Upper lobe of right lung (tissue), 1 donor: ENCODE results near the gene TSGA10. TPM values are rescaled to one million over a fixed set of nuclear protein-coding genes. Genes with fewer than 3 reads are reported as not detected.

Experiments used
- ATAC-seq: fragments of 200-7000 bp; cut with Tn5 transposase; one replicate; pipeline ENCODE4 v1.9.1; 2020; ENCODE audit warnings: mild to moderate bottlenecking, moderate library complexity
- DNase-seq: peaks from one replicate; pipeline ENCODE4 v3.0.0-alpha.2; 2020
- H3K27ac ChIP-seq: fragments of 200-600 bp; one replicate; pipeline ENCODE4 v1.8.0; 2022
- H3K27me3 ChIP-seq: fragments of 200-600 bp; one replicate; pipeline ENCODE4 v1.8.0; 2022; ENCODE audit warnings: mild to moderate bottlenecking
- H3K36me3 ChIP-seq: fragments of 200-600 bp; one replicate; pipeline ENCODE4 v1.8.0; 2022
- H3K4me1 ChIP-seq: fragments of 200-600 bp; one replicate; pipeline ENCODE4 v1.8.0; 2022
- H3K4me3 ChIP-seq: fragments of 200-600 bp; one replicate; pipeline ENCODE4 v1.8.0; 2022; ENCODE audit warnings: mild to moderate bottlenecking
- H3K9me3 ChIP-seq: fragments of 200-600 bp; one replicate; pipeline ENCODE4 v1.8.0; 2022
- intact Hi-C: fragments of 100-400 bp; cut with DNase I; formaldehyde crosslinking; loops from one replicate; pipeline ENCODE4 v1.11.0; 2022
- total RNA-seq: library from RNA; stranded (reverse); fragmentation: NEBNext Ultra II Directional; extraction: Animal tissue kit (Norgen Biotek cat#: 25700); gene quantifications from one replicate; pipeline ENCODE4 v1.2.1, GENCODE V29; 2021
- TF ChIP-seq, protein P1 (sequence below): fragments of 200-600 bp; IDR thresholded peaks from one replicate; pipeline ENCODE4 v1.8.0; 2022; ENCODE audit warnings: antibody characterized with exemption
- donor health status: DM: no; HTN: yes; CAD: no; lungs with severe emphysema.

The TSGA10 gene
- total RNA-seq, 1 donor from 2014 or later: 7.6 TPM

GRCh38 chr2:98952966-98953365 is 201.8 kb downstream of the TSGA10 start:
- Histone ChIP-seq H3K4me3 (no peak overlapping the region), H3K4me1 (no peaks in the 10 kb centered on the region), H3K36me3 (no peaks in the 10 kb centered on the region), H3K27me3 (peaks cover 10% of the 10 kb centered on the region), H3K9me3 (no peaks in the 10 kb centered on the region), H3K27ac (no peak overlapping the region)
- intact Hi-C loops: no loop called here
- ATAC-seq: no peak
- DNase-seq: no peak
- TF ChIP-seq, protein P1, sequence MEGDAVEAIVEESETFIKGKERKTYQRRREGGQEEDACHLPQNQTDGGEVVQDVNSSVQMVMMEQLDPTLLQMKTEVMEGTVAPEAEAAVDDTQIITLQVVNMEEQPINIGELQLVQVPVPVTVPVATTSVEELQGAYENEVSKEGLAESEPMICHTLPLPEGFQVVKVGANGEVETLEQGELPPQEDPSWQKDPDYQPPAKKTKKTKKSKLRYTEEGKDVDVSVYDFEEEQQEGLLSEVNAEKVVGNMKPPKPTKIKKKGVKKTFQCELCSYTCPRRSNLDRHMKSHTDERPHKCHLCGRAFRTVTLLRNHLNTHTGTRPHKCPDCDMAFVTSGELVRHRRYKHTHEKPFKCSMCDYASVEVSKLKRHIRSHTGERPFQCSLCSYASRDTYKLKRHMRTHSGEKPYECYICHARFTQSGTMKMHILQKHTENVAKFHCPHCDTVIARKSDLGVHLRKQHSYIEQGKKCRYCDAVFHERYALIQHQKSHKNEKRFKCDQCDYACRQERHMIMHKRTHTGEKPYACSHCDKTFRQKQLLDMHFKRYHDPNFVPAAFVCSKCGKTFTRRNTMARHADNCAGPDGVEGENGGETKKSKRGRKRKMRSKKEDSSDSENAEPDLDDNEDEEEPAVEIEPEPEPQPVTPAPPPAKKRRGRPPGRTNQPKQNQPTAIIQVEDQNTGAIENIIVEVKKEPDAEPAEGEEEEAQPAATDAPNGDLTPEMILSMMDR: no peak

DNA sequence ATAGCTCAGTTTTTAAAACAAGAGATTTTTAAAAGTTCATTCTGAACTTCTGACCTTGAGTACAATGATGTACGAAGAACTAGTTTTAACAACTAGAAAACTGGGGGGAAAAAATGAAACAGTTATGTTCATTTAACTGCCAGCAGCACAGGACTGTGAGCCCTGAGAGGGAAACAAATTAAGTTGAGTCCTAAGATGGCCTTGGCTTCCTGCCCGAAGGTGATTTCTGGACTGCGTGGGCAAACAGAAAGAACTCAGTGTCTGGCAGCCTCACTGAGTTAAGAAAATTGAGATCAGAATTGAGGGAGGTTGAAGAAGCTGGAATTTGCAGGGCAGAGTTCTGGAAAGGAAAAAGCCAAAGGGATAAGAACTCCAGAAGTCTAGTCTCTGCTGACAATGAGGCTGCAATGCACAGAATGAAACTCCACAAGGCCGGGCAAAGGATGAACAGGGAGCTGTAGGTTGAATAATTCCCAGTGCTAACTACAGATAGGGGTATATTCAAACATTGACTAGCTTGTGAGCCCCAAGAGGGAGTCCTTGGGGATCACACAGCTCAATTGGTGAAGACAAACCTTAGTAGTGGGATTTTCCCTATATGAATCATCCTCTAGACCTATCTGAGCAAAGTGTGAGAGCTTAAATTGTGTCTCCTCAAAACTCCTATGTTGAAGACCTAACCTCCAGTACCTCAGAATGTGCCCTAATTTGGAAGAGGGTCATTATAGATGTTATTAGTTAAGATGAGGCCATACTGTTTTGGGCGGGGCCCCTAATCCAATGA is 205.6 kb downstream of the TSGA10 start:
- no peak for DNase-seq
- TF ChIP-seq, protein P1: no peak
- intact Hi-C loops: no loop called here

DNA sequence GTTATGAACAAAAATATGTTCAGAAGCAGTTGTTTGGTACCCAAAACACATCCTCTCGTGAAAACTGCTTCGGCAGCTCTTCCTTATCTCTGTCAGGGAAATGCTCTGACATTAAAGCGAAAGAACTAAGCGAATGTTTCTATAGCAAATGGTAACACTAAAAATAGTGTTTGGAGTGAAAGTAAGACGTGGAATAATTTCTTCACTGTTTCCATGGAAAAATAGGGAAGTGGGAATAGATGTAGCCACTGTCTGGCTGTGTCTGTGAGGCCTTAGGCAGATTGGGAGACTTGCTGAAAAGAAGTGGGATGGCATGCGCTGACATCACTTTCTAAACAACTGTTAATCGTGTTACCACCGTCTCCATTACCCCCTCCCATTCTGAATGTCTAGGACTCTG is 207.2 kb downstream of the TSGA10 start:
- no peak overlapping the region for H3K27ac ChIP-seq
- ATAC-seq: no peak
- intact Hi-C loops: no loop called here

More for the DNA sequence above, 205.6 kb downstream of the TSGA10 start:
- Histone ChIP-seq H3K4me3 (no peak overlapping the region), H3K27ac (no peak overlapping the region), H3K9me3 (no peaks in the 10 kb centered on the region), H3K36me3 (no peaks in the 10 kb centered on the region), H3K4me1 (no peaks in the 10 kb centered on the region), H3K27me3 (peaks cover 10% of the 10 kb centered on the region)
- no peak for ATAC-seq

More for the DNA sequence above, 207.2 kb downstream of the TSGA10 start:
- no peaks in the 10 kb centered on the region for H3K36me3 ChIP-seq
- no peak for DNase-seq
- TF ChIP-seq, protein P1: no peak
- no peaks in the 10 kb centered on the region for H3K4me1 ChIP-seq
- no peaks in the 10 kb centered on the region for H3K9me3 ChIP-seq
- no peak overlapping the region for H3K4me3 ChIP-seq
- peaks cover 10% of the 10 kb centered on the region for H3K27me3 ChIP-seq

Other genes with a start within 250 kb of the TSGA10 start
- 33.3 TPM for gene CRACDL, start 218.7 kb downstream of the TSGA10 start, total RNA-seq
- 1.1 TPM for gene C2orf15, start 13.2 kb downstream of the TSGA10 start, total RNA-seq
- 8.3 TPM for gene LIPT1, start within 50 bp of the TSGA10 start, total RNA-seq
- gene MITD1, start 26.1 kb upstream of the TSGA10 start, total RNA-seq: 21.2 TPM
- gene MRPL30, start 26.2 kb upstream of the TSGA10 start, total RNA-seq: 18.8 TPM
- not detected for gene LYG2, start 100.7 kb upstream of the TSGA10 start, total RNA-seq
- gene LYG1, start 146.3 kb upstream of the TSGA10 start, total RNA-seq: 1.4 TPM
- gene TXNDC9, start 181.4 kb upstream of the TSGA10 start, total RNA-seq: 21.9 TPM
- gene EIF5B, start 182.4 kb upstream of the TSGA10 start, total RNA-seq: 30.4 TPM